H9 (cell line): Measurements from ENCODE around the gene NLN. TPM values are rescaled to one million over a fixed set of nuclear protein-coding genes. Genes with fewer than 3 reads are reported as not detected.

Source experiments
- DNase-seq: peaks from one replicate; pipeline ENCODE4 v3.0.0-alpha.2; 2017
- H2AFZ ChIP-seq: one replicate; pipeline ENCODE4 v1.6.1; 2013; ENCODE audit warnings: mild to moderate bottlenecking, low read length, control low read depth, moderate library complexity
- H2AK5ac ChIP-seq: 2 replicates; pipeline ENCODE4 v1.6.1; 2013; ENCODE audit warnings: low read length, control low read depth, mixed read lengths; ENCODE audit not compliant: insufficient read length
- H2BK120ac ChIP-seq: one replicate; pipeline ENCODE4 v1.6.1; 2013; ENCODE audit warnings: low read depth, mild to moderate bottlenecking, low read length, control low read depth, inconsistent platforms; ENCODE audit not compliant: poor library complexity, severe bottlenecking
- H2BK12ac ChIP-seq: 2 replicates; pipeline ENCODE4 v1.6.1; 2013; ENCODE audit warnings: low read length, control low read depth, mixed read lengths, low read depth; ENCODE audit not compliant: insufficient read length
- H2BK15ac ChIP-seq: 2 replicates; pipeline ENCODE4 v1.6.1; 2013; ENCODE audit warnings: low read depth, low read length, control low read depth
- H2BK20ac ChIP-seq: one replicate; pipeline ENCODE4 v1.6.1; 2013; ENCODE audit warnings: low read depth, mild to moderate bottlenecking, low read length, control low read depth, inconsistent platforms; ENCODE audit not compliant: poor library complexity, severe bottlenecking
- H2BK5ac ChIP-seq: 2 replicates; pipeline ENCODE4 v1.6.1; 2013; ENCODE audit warnings: low read length, control low read depth, mixed read lengths; ENCODE audit not compliant: insufficient read length
- H3K14ac ChIP-seq: 2 replicates; pipeline ENCODE4 v1.6.1; 2013; ENCODE audit warnings: low read length, control low read depth; ENCODE audit not compliant: insufficient read depth
- H3K18ac ChIP-seq: 2 replicates; pipeline ENCODE4 v1.6.1; 2013; ENCODE audit warnings: low read depth, mild to moderate bottlenecking, mixed read lengths, low read length, control low read depth; ENCODE audit not compliant: insufficient read length
- H3K23ac ChIP-seq: 2 replicates; pipeline ENCODE4 v1.6.1; 2013; ENCODE audit warnings: low read length, control low read depth, mixed read lengths, low read depth; ENCODE audit not compliant: insufficient read length
- H3K23me2 ChIP-seq: 2 replicates; pipeline ENCODE4 v1.6.1; 2013; ENCODE audit warnings: low read depth, mild to moderate bottlenecking, mixed read lengths, low read length, control low read depth; ENCODE audit not compliant: insufficient read length, poor library complexity, severe bottlenecking
- H3K27ac ChIP-seq: 2 replicates; pipeline ENCODE4 v1.5.1; 2013; ENCODE audit warnings: low read length, control low read depth, mixed read lengths, low read depth; ENCODE audit not compliant: insufficient read length
- H3K27me3 ChIP-seq: 2 replicates; pipeline ENCODE4 v1.6.1; 2013; ENCODE audit warnings: low read length, control low read depth, inconsistent platforms; ENCODE audit not compliant: insufficient read depth
- H3K4ac ChIP-seq: 2 replicates; pipeline ENCODE4 v1.6.1; 2013; ENCODE audit warnings: low read depth, mild to moderate bottlenecking, control low read depth, inconsistent platforms, low read length, moderate library complexity
- H3K4me1 ChIP-seq: 2 replicates; pipeline ENCODE4 v1.6.1; 2013; ENCODE audit warnings: low read length, control low read depth, inconsistent platforms; ENCODE audit not compliant: insufficient read depth
- H3K4me2 ChIP-seq: 2 replicates; pipeline ENCODE4 v1.6.1; 2013; ENCODE audit warnings: low read length, control low read depth, mixed read lengths; ENCODE audit not compliant: insufficient read length, insufficient read depth
- H3K56ac ChIP-seq: 2 replicates; pipeline ENCODE4 v1.6.1; 2013; ENCODE audit warnings: low read depth, mild to moderate bottlenecking, mixed read lengths, low read length, control low read depth; ENCODE audit not compliant: insufficient read length
- H3K79me1 ChIP-seq: 2 replicates; pipeline ENCODE4 v1.6.1; 2013; ENCODE audit warnings: low read depth, mild to moderate bottlenecking, moderate library complexity, low read length, control low read depth, inconsistent platforms; ENCODE audit not compliant: insufficient read depth, poor library complexity, severe bottlenecking
- H3K79me2 ChIP-seq: 2 replicates; pipeline ENCODE4 v1.6.1; 2013; ENCODE audit warnings: low read length, control low read depth, inconsistent platforms; ENCODE audit not compliant: insufficient read depth
- H3K9ac ChIP-seq: 2 replicates; pipeline ENCODE4 v1.6.1; 2013; ENCODE audit warnings: low read length, control low read depth, mixed read lengths; ENCODE audit not compliant: insufficient read length; ENCODE audit errors: extremely low read depth
- H3K9me3 ChIP-seq: one replicate; pipeline ENCODE4 v1.6.1; 2013; ENCODE audit warnings: low read depth, low read length, inconsistent platforms; ENCODE audit not compliant: control insufficient read depth
- H3T11ph ChIP-seq: one replicate; pipeline ENCODE4 v1.6.1; 2013; ENCODE audit warnings: mild to moderate bottlenecking, low read length, control low read depth, inconsistent platforms
- H4K20me1 ChIP-seq: one replicate; pipeline ENCODE4 v1.6.1; 2013; ENCODE audit not compliant: control insufficient read depth, insufficient read length, insufficient read depth
- H4K5ac ChIP-seq: 2 replicates; pipeline ENCODE4 v1.6.1; 2013; ENCODE audit warnings: low read depth, mild to moderate bottlenecking, mixed read lengths, low read length, control low read depth; ENCODE audit not compliant: insufficient read length
- H4K8ac ChIP-seq: replicated peaks from 2 replicates; pipeline ENCODE4 v1.6.1; 2013; ENCODE audit warnings: low read length, control low read depth, mixed read lengths, low read depth; ENCODE audit not compliant: insufficient read length
- H4K91ac ChIP-seq: 2 replicates; pipeline ENCODE4 v1.6.1; 2013; ENCODE audit warnings: low read depth, mild to moderate bottlenecking, moderate library complexity, mixed read lengths, low read length, control low read depth; ENCODE audit not compliant: insufficient read length
- H3K27ac Mint-ChIP-seq, 3 experiments: 2 replicates in 2 of 3; 3 replicates in 1 of 3; pipeline ENCODE4 v1.8.0; 2020 to 2021; ENCODE audit warnings: mixed read lengths in 3 of 3, mild to moderate bottlenecking in 1 of 3, moderate library complexity in 1 of 3
- H3K27me3 Mint-ChIP-seq: 2 replicates; pipeline ENCODE4 v1.8.0; 2021; ENCODE audit warnings: low read depth, mild to moderate bottlenecking, moderate library complexity, mixed read lengths
- H3K36me3 Mint-ChIP-seq, 3 experiments: 2 replicates in 2 of 3; 3 replicates in 1 of 3; pipeline ENCODE4 v1.8.0; 2020 to 2021; ENCODE audit warnings: low read depth in 3 of 3, mixed read lengths in 3 of 3; ENCODE audit not compliant: insufficient read depth in 1 of 3
- H3K4me1 Mint-ChIP-seq, 2 experiments: 2 replicates each; pipeline ENCODE4 v1.8.0; 2020; ENCODE audit warnings: mixed read lengths in 2 of 2
- H3K4me3 Mint-ChIP-seq, 2 experiments: 2 replicates in 1 of 2; 3 replicates in 1 of 2; pipeline ENCODE4 v1.8.0; 2020 to 2021; ENCODE audit warnings: mild to moderate bottlenecking in 2 of 2, mixed read lengths in 2 of 2, moderate library complexity in 1 of 2
- H3K9me3 Mint-ChIP-seq, 2 experiments: 2 replicates in 1 of 2; 3 replicates in 1 of 2; pipeline ENCODE4 v1.8.0; 2020; ENCODE audit warnings: mild to moderate bottlenecking in 2 of 2, mixed read lengths in 2 of 2, moderate library complexity in 1 of 2
- CTCF ChIP-seq: fragments of 200-600 bp; sonication (generic); conservative IDR thresholded peaks from 3 replicates; pipeline ENCODE4 v1.8.0; 2021; ENCODE audit warnings: antibody characterized with exemption, mild to moderate bottlenecking
- total RNA-seq: library from RNA; stranded (reverse); gene quantifications from 2 replicates; pipeline ENCODE4 v1.2.1, GENCODE V29; 2021

The NLN gene
- total RNA-seq, 1 experiment from 2014 or later = 137 TPM

- 0 out of 7 replicates have a peak overlapping the region, but pooled peaks of 1 of the 3 experiments have one; percentile 24 for H3K27ac Mint-ChIP-seq
- H3K36me3 Mint-ChIP-seq = peaks cover 29 to 79% (median 68%) of the 10 kb centered on the region in 3 experiments; a peak in 6 of 7 replicates
These were observed 91.2 kb downstream of the NLN start for GRCh38 chr5:65813174-65813573.

More at GRCh38 chr5:65813174-65813573, 91.2 kb downstream of the NLN start:
- H3K4me3 Mint-ChIP-seq = no peak overlapping the region
- no peak overlapping the region for H3K18ac ChIP-seq
- H3K4me1 ChIP-seq = no peaks in the 10 kb centered on the region
- H3T11ph ChIP-seq = no peak overlapping the region
- no peak overlapping the region for H2AK5ac ChIP-seq
- H2BK20ac ChIP-seq = no peak overlapping the region
- H3K9me3 ChIP-seq = no peaks in the 10 kb centered on the region
- no peak overlapping the region for H2BK15ac ChIP-seq
- no peak overlapping the region for H3K27ac ChIP-seq
- no peak for TF ChIP-seq CTCF
- no peak for DNase-seq
- H3K27me3 ChIP-seq = no peaks in the 10 kb centered on the region
- no peaks in the 10 kb centered on the region for H3K79me2 ChIP-seq
- H4K8ac ChIP-seq = no peak overlapping the region
- no peaks in the 10 kb centered on the region for H4K20me1 ChIP-seq
- H3K79me1 ChIP-seq = no peaks in the 10 kb centered on the region
- H3K23ac ChIP-seq = no peak overlapping the region
- H3K4ac ChIP-seq = no peak overlapping the region
- no peak overlapping the region for H3K9ac ChIP-seq
- H3K4me2 ChIP-seq = no peak overlapping the region
- no peak overlapping the region for H2BK5ac ChIP-seq
- H3K56ac ChIP-seq = no peak overlapping the region
- no peak overlapping the region for H2BK12ac ChIP-seq
- no peak overlapping the region for H2BK120ac ChIP-seq
- H4K5ac ChIP-seq = no peak overlapping the region
- peaks cover 11 to 20% of the 10 kb centered on the region in 2 experiments for H3K4me1 Mint-ChIP-seq
- H3K14ac ChIP-seq = no peak overlapping the region
- H3K9me3 Mint-ChIP-seq = no peaks in the 10 kb centered on the region
- H3K23me2 ChIP-seq = no peaks in the 10 kb centered on the region
- no peak overlapping the region for H4K91ac ChIP-seq
- no peak overlapping the region for H2AFZ ChIP-seq
- no peaks in the 10 kb centered on the region for H3K27me3 Mint-ChIP-seq
